ENCODE results near the gene FEN1.

Gene FEN1

DNA sequence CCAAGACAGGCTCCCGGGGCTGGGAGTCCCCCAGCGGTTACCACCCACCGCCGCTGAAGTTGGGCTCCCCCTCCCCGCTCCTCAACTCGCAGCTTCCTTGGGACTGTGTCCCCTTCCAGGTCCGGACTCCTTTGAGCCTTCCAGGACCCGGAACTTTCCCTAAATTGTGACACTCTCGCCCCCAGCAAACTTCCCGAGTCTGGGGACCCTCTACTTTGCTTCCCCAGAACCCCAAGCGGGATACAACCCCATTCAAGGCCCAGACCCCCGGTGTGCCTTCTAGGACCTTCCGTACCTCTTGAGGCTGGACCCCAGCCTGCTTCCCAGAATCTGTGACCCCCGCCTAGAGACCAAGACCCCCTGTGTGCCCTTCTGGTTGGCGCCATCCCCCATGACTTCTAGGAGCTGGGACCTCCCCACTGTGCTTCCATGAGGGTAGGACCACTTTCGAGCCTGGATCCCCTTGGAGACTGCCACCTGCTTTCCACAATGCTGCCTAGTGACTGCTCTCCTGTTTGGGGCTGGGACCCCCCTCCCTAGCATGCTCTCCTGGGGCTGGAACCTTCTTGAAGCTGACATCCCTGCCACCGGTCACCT lies 39.7 kb upstream of the FEN1 start:
- peaks cover 39% of the 10 kb centered on the region for H3K27me3 ChIP-seq (ENCODE audit: control insufficient read depth, low read length)
- no peak overlapping the region for H3K27ac ChIP-seq (ENCODE audit: low read depth, low read length)
- no peak overlapping the region for H3K4me3 ChIP-seq (ENCODE audit: low read length)
- TF ChIP-seq, protein P1, sequence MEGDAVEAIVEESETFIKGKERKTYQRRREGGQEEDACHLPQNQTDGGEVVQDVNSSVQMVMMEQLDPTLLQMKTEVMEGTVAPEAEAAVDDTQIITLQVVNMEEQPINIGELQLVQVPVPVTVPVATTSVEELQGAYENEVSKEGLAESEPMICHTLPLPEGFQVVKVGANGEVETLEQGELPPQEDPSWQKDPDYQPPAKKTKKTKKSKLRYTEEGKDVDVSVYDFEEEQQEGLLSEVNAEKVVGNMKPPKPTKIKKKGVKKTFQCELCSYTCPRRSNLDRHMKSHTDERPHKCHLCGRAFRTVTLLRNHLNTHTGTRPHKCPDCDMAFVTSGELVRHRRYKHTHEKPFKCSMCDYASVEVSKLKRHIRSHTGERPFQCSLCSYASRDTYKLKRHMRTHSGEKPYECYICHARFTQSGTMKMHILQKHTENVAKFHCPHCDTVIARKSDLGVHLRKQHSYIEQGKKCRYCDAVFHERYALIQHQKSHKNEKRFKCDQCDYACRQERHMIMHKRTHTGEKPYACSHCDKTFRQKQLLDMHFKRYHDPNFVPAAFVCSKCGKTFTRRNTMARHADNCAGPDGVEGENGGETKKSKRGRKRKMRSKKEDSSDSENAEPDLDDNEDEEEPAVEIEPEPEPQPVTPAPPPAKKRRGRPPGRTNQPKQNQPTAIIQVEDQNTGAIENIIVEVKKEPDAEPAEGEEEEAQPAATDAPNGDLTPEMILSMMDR (IDR thresholded peaks at IDR 0.05; ENCODE audit: low read depth, low read length, poor library complexity, severe bottlenecking): no peak
- TF ChIP-seq EZH2phosphoT487 (IDR thresholded peaks at IDR 0.05; ENCODE audit: borderline replicate concordance, low read length): no peak
- no peaks in the 10 kb centered on the region for H3K36me3 ChIP-seq (ENCODE audit: control insufficient read depth, low read length)
- H3K79me2 ChIP-seq (ENCODE audit: control insufficient read depth, low read length): no peaks in the 10 kb centered on the region
- H4K20me1 ChIP-seq (ENCODE audit: control insufficient read depth, insufficient read depth, low read depth, low read length): no peaks in the 10 kb centered on the region
- H3K4me2 ChIP-seq (ENCODE audit: low read length): no peak overlapping the region
- H3K9me3 ChIP-seq (ENCODE audit: control insufficient read depth, insufficient read depth, low read length): no peaks in the 10 kb centered on the region
- no peaks in the 10 kb centered on the region for H3F3A ChIP-seq (ENCODE audit: control insufficient read depth, insufficient read depth)
- no peaks in the 10 kb centered on the region for H3K9me2 ChIP-seq (replicated peaks; ENCODE audit: control insufficient read depth, low read length)
- H3K4me1 ChIP-seq (ENCODE audit: control insufficient read depth, low read length): no peaks in the 10 kb centered on the region

DNA sequence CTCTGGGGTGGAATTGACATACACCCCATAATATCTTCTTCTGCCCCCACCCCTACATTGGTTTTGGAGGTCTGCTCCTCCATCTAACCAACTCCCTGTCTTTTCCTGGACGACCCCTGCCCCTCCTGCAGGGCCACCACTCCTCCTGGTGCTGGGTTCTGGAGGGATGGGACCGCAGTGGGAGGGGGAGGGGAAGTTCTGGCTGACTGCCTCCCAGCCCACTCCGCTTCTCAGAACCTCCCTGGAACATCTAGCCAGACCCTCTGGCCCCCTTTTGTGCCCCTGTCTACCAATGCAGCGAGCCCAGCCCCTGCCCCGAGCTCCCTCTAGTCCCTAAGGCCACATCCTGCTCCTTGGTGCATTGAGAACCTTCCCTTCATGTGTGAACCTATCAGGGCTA lies 39.0 kb upstream of the FEN1 start:
- no peaks in the 10 kb centered on the region for H3F3A ChIP-seq (ENCODE audit: control insufficient read depth, insufficient read depth)
- no peaks in the 10 kb centered on the region for H3K79me2 ChIP-seq (ENCODE audit: control insufficient read depth, low read length)
- no peaks in the 10 kb centered on the region for H3K36me3 ChIP-seq (ENCODE audit: control insufficient read depth, low read length)
- H4K20me1 ChIP-seq (ENCODE audit: control insufficient read depth, insufficient read depth, low read depth, low read length): no peaks in the 10 kb centered on the region
- TF ChIP-seq EZH2phosphoT487 (IDR thresholded peaks at IDR 0.05; ENCODE audit: borderline replicate concordance, low read length): no peak
- TF ChIP-seq, protein P1 (IDR thresholded peaks at IDR 0.05; ENCODE audit: low read depth, low read length, poor library complexity, severe bottlenecking): no peak
- H3K27ac ChIP-seq (ENCODE audit: low read depth, low read length): no peak overlapping the region
- peaks cover 38% of the 10 kb centered on the region for H3K27me3 ChIP-seq (ENCODE audit: control insufficient read depth, low read length)
- H3K9me2 ChIP-seq (replicated peaks; ENCODE audit: control insufficient read depth, low read length): no peaks in the 10 kb centered on the region
- no peaks in the 10 kb centered on the region for H3K4me1 ChIP-seq (ENCODE audit: control insufficient read depth, low read length)
- no peaks in the 10 kb centered on the region for H3K9me3 ChIP-seq (ENCODE audit: control insufficient read depth, insufficient read depth, low read length)
- H3K4me3 ChIP-seq (ENCODE audit: low read length): no peak overlapping the region
- H3K4me2 ChIP-seq (ENCODE audit: low read length): no peak overlapping the region

DNA sequence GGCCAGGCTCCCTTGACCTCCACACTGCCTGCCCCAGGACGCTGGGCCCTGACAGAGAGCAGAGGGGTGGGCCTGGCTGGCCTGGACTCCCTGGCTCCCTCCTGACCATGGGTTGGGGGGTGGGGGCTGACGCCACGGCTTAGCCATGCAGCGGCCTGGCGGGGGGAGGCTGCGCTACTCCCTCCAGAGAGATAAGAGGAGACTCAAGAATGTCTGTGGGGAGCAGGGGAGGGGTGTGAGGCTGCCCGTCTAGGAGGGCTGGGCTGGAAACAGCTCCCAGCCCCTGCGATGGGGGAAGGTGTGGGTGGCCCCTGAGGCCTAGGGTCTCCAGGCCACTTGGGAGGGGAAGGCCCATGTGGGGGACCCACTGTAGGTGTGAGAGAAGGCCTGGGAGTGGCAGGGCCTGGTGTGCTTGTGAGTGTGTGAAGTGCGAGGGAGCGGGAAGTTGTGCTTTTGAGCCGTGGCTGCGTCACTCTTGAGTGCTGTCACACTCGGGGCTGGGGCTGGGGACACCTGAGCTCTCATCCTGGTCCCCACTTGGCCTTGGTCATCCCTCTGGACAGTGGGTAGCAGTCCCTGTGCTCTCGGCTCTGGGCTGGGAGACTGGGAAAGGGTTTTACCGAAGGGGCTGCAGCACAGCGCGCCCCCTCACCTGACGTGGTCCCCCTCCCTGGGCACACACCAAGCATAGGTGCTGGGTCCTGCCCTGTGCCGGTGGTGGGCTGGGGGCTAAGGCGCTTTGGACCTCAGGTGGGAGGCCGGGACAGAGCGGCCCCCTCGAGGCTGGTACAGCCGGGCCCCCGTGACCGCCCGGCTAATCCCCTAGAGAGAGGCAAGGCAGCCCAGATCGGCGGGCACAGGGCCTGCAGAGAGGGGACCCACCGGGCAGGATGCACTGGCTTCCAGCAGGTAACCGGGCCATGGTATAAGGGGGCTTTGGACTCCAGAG lies 37.9 kb upstream of the FEN1 start:
- H3K79me2 ChIP-seq (ENCODE audit: control insufficient read depth, low read length): no peaks in the 10 kb centered on the region

More for the DNA sequence above, 37.9 kb upstream of the FEN1 start:
- H3K27ac ChIP-seq (ENCODE audit: low read depth, low read length): no peak overlapping the region
- no peaks in the 10 kb centered on the region for H3K9me3 ChIP-seq (ENCODE audit: control insufficient read depth, insufficient read depth, low read length)
- no peak overlapping the region for H3K4me2 ChIP-seq (ENCODE audit: low read length)
- H3K4me3 ChIP-seq (ENCODE audit: low read length): no peak overlapping the region
- H3K9me2 ChIP-seq (replicated peaks; ENCODE audit: control insufficient read depth, low read length): no peaks in the 10 kb centered on the region
- H4K20me1 ChIP-seq (ENCODE audit: control insufficient read depth, insufficient read depth, low read depth, low read length): no peaks in the 10 kb centered on the region
- TF ChIP-seq EZH2phosphoT487 (IDR thresholded peaks at IDR 0.05; ENCODE audit: borderline replicate concordance, low read length): no peak
- TF ChIP-seq, protein P1 (IDR thresholded peaks at IDR 0.05; ENCODE audit: low read depth, low read length, poor library complexity, severe bottlenecking): no peak
- no peaks in the 10 kb centered on the region for H3F3A ChIP-seq (ENCODE audit: control insufficient read depth, insufficient read depth)
- H3K27me3 ChIP-seq (ENCODE audit: control insufficient read depth, low read length): peaks cover 31% of the 10 kb centered on the region
- no peaks in the 10 kb centered on the region for H3K36me3 ChIP-seq (ENCODE audit: control insufficient read depth, low read length)
- H3K4me1 ChIP-seq (ENCODE audit: control insufficient read depth, low read length): no peaks in the 10 kb centered on the region
